GM19043 (cell line): ENCODE results near the gene CPED1.
"Not testable (repeated sequence)": the region's sequence is repeated elsewhere in the genome, so short reads cannot be mapped to it uniquely, and the experiment has no call there.

Experiments used
- ATAC-seq: cut with Tn5 transposase; IDR thresholded peaks from one replicate; pipeline ENCODE4 v1.9.1; 2021; ENCODE audit warnings: low read depth; ENCODE audit not compliant: unreplicated experiment

Gene CPED1

DNA sequence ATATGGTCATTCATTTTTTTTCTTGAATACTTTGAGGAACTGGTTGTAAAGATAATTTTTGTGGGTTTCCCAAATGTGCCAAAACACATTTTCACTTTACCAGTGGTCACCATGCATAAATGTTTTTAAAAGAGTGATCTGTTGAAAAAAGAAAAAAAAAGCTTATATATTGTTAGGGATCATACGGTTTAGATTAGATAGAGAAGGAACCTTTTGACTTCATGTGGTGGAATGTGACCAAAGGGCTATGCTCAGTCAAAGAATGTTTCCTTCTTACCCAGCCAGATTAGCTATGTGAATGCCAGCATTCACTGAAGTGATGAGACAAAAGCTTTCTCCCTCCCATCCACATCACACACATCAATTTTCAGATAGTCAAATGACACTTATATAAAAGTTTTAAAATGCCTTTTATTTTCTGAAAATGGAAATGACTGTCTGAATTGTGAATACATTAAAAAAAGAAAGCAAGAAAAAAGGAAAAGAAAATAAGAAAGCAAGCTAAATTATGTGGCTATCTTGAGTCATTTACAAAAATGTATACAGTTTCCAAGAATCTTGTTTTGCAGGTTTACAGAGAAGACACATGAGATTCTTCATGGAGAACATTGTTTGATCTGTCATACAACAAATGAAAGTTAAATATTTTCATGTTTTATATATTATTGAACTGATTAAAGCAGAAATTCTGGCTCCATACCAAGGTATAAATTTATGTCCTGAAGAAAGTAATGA lies 8.6 kb upstream of the CPED1 start:
- no peak for ATAC-seq

- ATAC-seq: no peak
Observed at GRCh38 chr7:120981117-120981516, 7.4 kb upstream of the CPED1 start.

GRCh38 chr7:120981888-120982615 lies 6.5 kb upstream of the CPED1 start:
- ATAC-seq: no peak

DNA sequence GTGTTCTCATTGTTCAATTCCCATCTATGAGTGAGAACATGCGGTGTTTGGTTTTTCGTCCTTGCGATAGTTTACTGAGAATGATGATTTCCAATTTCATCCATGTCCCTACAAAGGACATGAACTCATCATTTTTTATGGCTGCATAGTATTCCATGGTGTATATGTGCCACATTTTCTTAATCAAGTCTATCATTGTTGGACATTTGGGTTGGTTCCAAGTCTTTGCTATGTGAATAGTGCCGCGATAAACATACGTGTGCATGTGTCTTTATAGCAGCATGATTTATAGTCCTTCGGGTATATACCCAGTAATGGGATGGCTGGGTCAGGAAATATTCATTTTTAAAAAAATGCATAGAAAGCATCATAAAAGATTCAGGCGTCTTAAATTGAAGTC lies 4.9 kb upstream of the CPED1 start:
- not testable (repeated sequence) for ATAC-seq

GRCh38 chr7:120984406-120984805 lies 4.1 kb upstream of the CPED1 start:
- no peak for ATAC-seq

- ATAC-seq: no peak
Observed at GRCh38 chr7:120985130-120985758, 3.3 kb upstream of the CPED1 start.

- ATAC-seq: no peak
Observed at GRCh38 chr7:120985839-120986238, 2.7 kb upstream of the CPED1 start.

DNA sequence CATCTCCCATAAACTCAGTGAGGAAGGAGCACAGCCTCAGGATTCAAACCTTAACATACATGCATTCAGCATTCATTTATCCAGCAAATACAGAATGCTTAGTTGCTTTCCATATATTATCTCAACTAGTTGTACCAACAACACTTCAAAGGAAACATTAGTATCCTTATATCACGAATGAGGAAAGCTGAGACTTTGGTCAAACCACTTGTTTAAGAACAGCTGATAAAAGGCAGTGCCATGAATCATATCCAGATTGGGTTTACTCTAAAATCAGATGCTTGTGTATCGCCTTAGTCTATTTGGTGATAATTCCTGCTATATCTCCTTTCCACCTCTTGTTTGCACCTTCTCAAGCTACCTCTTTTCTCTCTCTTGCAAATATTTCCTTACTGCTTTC lies 1.9 kb upstream of the CPED1 start:
- ATAC-seq: no peak

DNA sequence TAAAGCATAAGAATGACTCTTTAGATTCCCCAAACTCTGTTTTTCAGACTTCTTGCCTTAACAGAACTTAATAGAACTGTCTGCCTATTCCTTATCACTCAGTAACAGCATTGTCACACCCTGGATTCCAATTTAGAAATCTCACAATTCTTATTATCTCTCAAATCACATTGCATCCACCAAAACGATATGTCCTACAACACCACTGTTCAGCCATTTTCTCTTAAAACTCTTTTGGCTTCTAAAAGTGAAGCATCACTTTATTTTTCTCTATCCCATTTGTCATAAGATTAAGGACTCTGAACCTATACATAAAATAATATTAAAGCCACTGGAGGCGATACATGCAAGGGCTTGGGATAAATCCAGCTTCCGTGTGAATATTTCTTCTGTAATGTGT lies 1.2 kb upstream of the CPED1 start:
- ATAC-seq: no peak

DNA sequence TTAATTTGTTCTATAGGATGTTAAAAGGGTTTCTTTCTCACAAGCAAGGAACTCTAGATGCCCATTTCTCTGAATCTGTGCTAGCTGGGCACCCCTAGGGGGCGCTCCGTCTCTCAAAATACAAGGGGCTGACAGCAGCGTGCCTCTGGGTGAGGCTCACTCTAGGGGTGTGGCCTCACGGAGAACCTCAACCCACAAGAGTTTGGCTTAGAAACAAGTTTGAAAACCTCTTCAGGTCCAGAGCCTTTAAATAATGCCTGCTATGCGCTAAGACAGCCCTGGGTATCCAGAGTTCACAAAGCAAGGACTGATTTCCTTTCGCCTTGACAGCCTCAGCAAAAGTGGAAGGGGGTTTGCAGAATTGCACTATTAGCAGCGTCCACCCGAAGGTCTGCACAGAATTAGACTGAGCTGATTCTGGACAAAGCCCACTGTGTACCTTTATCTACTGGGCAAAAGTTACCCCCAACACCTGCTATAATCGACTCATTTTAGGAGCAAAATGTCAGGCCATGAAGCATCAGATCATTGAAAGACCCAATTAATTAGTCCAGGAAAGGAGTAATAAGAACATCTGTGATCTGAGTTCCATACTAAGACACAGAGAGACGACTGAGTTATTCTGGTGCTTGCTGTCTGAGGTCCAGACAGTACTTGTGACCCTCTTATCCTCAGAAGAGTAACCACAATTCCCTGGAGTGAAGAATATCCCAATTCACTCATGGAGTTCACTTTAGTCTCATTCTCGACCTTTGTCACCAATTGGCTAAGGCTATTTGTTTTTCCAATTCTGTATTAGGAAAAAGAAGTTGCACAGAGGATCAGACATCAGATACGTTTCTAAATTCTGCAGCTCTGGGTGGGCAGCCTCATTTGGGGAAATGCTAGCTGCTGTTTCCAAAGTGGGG lies 574 bp upstream of the CPED1 start:
- ATAC-seq: peak; percentile 86

- ATAC-seq: no peak
Observed at GRCh38 chr7:120989257-120990220, 1.0 kb downstream of the CPED1 start.

- no peak for ATAC-seq
Observed at GRCh38 chr7:120990468-120991118, 2.1 kb downstream of the CPED1 start.

DNA sequence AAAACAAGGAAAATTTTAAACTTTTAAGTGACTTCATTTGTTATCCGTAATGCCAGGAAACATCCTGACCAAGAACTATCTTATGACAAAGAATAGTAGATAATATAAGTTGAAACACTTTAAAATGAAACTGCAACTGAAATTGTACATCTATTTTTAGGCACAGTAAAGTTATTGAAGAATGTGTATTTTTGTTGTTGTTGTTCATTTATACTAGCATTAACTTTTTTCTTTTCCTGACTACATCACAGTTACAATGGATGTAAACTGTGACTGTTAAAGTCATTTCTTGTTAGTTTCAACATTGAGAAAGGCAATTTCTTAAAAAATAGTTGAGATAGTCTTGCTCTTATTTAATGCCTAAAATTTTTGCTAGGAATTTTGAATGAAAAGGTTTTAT lies 2.6 kb downstream of the CPED1 start:
- ATAC-seq: no peak

DNA sequence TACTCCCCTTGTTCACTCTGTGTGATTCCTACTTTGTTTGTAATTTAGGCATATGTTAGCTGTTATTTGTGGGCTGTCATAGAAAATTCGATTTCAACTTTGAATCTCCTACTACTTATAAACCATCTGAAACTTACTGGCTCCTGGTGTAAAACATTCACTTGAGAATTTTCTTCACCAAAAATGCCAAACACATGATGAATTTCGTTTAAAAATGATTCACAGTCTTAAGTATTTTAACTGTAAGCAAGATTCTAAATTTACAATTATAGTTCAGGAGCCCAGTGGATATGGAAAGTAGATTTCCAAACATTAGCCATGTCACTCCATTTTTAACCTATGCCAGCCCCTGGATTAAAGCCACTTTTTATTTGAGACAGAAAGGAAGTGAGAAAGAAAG lies 3.1 kb downstream of the CPED1 start:
- ATAC-seq: no peak

GRCh38 chr7:120992272-120992964 lies 3.9 kb downstream of the CPED1 start:
- no peak for ATAC-seq

DNA sequence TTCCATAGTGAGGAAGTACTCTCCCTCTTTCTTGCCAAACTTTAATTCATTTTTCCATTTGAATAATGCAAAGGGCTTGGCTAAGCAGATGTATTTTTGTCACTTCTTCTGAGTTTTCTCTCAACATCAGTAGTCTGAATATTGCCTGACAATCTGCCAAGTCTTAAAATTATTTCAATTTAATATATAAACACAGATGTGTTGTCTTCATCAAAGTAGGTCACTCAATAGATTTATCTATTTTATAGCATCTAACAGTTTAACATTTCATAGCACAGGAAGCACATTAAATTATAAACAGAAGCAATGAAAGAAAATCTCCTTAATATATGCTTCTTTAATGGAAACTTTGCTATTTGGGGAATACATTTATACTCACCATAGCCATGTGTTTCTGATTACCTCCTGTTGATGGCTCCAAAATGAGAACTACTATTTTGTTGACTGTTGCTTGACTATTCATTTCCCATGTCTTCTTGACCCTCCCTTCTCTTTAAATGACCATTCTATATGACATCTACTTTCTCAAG lies 4.5 kb downstream of the CPED1 start:
- no peak for ATAC-seq

- ATAC-seq: no peak
Observed at GRCh38 chr7:120993553-120994191, 5.2 kb downstream of the CPED1 start.
